Stimulated activated naive CD4-positive, alpha-beta T cell (primary cell): Measurements from ENCODE around the gene VAV3.

ENCODE experiments used
- DNase-seq, 6 experiments: peaks; one replicate each; lab custom pipeline; 2025; lab: John Stamatoyannopoulos, UW

The VAV3 gene

DNA sequence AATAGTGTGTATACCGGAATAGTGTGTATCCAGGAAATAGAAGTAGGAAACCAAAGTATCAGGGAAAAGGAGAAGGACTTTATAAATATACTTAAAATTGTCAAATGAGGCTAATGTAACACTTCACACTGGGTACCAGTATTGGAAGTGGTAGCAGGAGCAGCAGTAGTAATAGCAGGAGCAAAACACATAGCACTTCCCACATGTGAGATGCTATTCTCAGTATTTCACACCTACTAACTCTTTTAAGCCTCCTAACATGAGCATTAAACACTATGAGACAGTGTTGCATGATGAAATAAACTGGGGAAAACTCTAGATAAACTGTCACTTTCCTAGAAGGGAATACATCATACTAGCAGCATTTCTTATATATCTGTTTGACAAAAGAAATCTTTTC is 376.7 kb downstream of the VAV3 start:
- DNase-seq, result no peak

- DNase-seq, result no peak
Observed at GRCh38 chr1:107575226-107575625, 389.8 kb downstream of the VAV3 start.

GRCh38 chr1:107574044-107574443 is 390.9 kb downstream of the VAV3 start:
- DNase-seq, result no peak

- DNase-seq, result no peak
Observed at GRCh38 chr1:107572674-107573211, 392.2 kb downstream of the VAV3 start.

- DNase-seq, result no peak
Observed at GRCh38 chr1:107570768-107571167, 394.2 kb downstream of the VAV3 start.

GRCh38 chr1:107563441-107563840 is 401.5 kb downstream of the VAV3 start:
- no peak for DNase-seq

- DNase-seq, result no peak
Observed at GRCh38 chr1:107559881-107560280, 405.1 kb downstream of the VAV3 start.

DNA sequence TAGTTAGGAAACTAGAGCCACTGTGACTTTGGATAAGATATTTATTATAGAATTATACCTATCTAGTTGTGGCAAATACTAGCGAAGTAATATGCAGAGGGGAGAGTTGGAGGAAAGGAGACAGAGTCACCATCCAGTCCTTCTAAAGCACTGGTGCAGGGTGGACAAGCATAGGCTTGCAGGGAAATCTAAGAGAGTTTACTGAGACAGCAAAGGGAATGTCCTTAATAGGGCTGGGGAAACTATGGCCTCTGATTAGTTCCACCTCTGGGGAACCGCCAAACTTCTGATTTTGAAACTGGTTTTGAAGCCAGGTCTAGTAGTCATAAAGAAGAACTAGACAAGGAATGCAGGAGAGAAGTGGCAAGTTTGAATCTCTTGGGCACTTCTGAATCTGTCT is 407.9 kb downstream of the VAV3 start:
- no peak for DNase-seq

GRCh38 chr1:107555578-107555977 is 409.4 kb downstream of the VAV3 start:
- no peak for DNase-seq

DNA sequence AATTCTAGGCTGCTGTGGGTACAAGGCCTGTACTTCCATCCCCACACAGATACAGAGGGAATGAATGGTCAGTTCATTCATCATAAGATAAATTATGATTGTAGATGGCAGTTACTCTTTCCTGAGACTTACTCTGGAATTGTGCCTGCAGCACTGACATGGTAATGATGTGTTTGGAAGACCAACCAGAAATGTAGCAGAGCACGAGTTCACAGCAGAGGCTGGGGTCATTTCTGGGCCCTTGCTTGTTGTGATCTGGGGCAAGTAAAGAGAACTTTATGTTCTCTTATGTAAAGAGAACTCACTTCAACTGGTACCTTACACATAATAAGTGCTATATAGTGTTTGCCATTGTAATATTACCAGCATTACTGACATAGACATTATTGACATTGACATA is 412.2 kb downstream of the VAV3 start:
- no peak for DNase-seq

GRCh38 chr1:107551456-107551855 is 413.5 kb downstream of the VAV3 start:
- DNase-seq, result no peak

DNA sequence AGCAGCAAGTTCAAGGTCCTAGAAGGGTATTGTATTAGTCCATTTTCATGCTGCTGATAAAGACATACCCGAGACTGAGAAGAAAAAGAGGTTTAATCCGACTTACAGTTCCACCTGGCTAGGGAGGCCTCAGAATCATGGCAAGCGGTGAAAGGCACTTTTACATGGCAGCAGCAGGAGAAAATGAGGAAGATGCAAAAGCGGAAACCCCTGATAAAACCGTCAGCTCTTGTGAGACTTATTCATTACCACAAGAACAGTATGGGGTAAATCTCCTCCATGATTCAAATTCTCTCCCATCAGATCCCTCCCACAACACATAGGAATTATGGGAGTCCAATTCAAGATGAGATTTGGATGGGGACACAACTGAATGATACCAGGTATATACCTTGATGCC is 414.6 kb downstream of the VAV3 start:
- no peak for DNase-seq

DNA sequence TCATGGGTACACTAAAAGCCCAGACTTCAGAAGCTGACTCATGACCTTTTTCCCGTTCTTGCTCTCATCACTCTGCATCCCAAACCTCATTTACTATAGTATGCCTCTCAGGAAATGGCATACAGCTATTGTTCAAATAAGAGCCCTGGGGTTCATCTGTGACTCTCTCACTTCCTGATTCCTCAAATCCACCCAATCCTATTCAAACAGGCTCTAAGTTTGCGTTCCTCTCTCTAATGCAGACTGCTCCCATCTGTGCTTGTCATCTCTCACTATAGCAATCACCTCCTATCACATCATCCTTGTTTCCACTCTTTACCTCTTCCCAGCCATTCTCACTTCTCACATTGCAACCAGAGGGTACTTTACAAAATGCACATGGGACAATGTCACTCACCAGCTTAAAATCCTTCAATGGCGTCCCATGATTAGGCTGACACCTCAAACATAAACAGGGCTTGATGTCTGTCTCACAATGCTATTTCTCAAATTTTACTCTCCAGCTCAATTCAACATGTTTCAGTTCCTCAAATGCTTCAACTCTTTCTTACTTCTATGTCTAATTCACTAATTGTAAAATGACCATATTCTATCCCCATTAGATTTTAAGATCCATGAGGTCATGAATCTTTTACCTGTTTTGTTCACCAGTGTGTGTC is 415.7 kb downstream of the VAV3 start:
- no peak for DNase-seq

GRCh38 chr1:107548276-107548675 is 416.7 kb downstream of the VAV3 start:
- DNase-seq, result no peak

GRCh38 chr1:107547363-107548155 is 417.4 kb downstream of the VAV3 start:
- DNase-seq, result no peak

- DNase-seq, result no peak
Observed at GRCh38 chr1:107546576-107546975, 418.4 kb downstream of the VAV3 start.

DNA sequence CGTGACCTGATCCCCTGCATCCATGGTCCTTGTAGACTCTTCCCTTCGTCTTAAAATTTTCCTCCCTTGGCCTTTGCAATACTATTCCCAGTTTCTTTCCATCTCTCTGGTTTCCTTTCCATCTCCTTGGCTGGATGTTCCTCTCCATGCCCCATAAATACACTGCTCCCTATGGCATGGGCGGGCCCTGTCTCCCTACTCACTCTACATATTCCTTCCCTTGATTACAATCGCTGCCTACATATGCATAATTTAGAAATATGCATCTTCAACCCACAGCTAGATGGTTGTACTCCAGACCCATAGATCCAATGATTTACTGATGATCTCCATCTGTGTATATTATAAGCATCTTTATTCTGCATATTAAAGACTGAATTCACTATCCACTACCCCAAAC is 419.1 kb downstream of the VAV3 start:
- no peak for DNase-seq

- DNase-seq, result no peak
Observed at GRCh38 chr1:107545056-107545577, 419.9 kb downstream of the VAV3 start.

DNA sequence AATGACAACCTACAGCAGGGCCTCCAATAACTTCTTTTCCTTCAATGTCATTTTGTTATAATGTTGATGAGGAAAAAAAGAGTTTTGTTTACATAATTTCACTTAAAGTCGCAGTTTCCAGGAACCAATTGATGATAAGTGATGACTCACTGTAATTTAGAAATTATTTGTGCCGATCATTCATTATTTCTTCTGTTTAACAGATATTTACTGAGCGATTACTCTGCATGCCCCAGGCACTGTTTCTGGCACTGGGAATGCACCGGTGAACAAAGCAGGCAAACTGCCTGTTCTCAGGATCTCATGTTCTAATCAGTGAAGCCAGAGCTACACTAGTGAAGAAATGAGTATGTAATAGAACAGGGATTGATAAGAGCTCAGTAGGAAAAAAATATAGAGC is 420.7 kb downstream of the VAV3 start:
- DNase-seq, result no peak

GRCh38 chr1:107541412-107541811 is 423.6 kb downstream of the VAV3 start:
- no peak for DNase-seq

DNA sequence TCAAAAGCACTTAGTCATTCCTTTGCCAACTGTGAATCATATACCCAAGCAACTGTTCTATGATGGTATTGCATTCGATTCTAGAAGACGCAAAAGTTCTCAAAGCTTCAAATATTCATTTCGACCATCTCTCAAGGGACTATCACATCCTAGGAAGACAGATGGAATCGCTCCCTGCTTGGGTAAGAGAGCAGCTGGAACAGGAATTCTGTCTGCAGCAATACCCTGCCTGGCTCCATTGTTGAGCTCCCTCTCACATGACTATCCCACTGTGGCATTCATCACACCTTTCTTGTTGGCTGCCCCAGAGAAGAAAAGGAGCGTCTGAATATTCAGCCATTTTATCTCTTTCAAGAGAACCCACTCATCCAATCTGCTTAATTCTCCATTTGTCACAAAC is 426.5 kb downstream of the VAV3 start:
- DNase-seq, result no peak

- DNase-seq, result no peak
Observed at GRCh38 chr1:107536266-107536665, 428.7 kb downstream of the VAV3 start.

- no peak for DNase-seq
Observed at GRCh38 chr1:107535091-107535490, 429.9 kb downstream of the VAV3 start.
